Effector memory CD4-positive, alpha-beta T cell (primary cell): Measurements from ENCODE around the gene RFC1.
"Not testable (repeated sequence)": the region's sequence is repeated elsewhere in the genome, so short reads cannot be mapped to it uniquely, and the experiment has no call there.

Experiments
- DNase-seq, 3 donors: peaks; one replicate each; pipeline ENCODE4 v3.0.0-alpha.2; 2020
- H3K27ac ChIP-seq: 2 replicates; pipeline ENCODE4 v1.7.0; 2013; ENCODE audit warnings: mild to moderate bottlenecking, low read length, moderate library complexity; ENCODE audit not compliant: insufficient read depth, poor library complexity, severe bottlenecking
- H3K27me3 ChIP-seq: replicated peaks from 2 replicates; pipeline ENCODE4 v1.7.0; 2013; ENCODE audit warnings: mild to moderate bottlenecking, low read length; ENCODE audit not compliant: insufficient read depth, control insufficient read depth, poor library complexity, severe bottlenecking
- H3K36me3 ChIP-seq: 2 replicates; pipeline ENCODE4 v1.7.0; 2013; ENCODE audit warnings: mild to moderate bottlenecking, low read length, moderate library complexity; ENCODE audit not compliant: control insufficient read depth, insufficient read depth
- H3K4me1 ChIP-seq: 2 replicates; pipeline ENCODE4 v1.7.0; 2013; ENCODE audit warnings: low read length, mild to moderate bottlenecking; ENCODE audit not compliant: control insufficient read depth, insufficient read depth, poor library complexity, severe bottlenecking
- H3K4me3 ChIP-seq: 2 replicates; pipeline ENCODE4 v1.7.0; 2013; ENCODE audit warnings: low read length, low read depth, mild to moderate bottlenecking; ENCODE audit not compliant: insufficient read depth, poor library complexity, severe bottlenecking
- H3K9me3 ChIP-seq: 2 replicates; pipeline ENCODE4 v1.7.0; 2013; ENCODE audit warnings: mild to moderate bottlenecking, low read length, moderate library complexity; ENCODE audit not compliant: control insufficient read depth
- total RNA-seq, 3 donors: gene quantifications; one replicate each; lab custom pipeline; 2026; lab: John Stamatoyannopoulos, UW

RFC1 gene
- 112 to 123 (median 121) reads per million in 3 donors for total RNA-seq

- no peaks in the 10 kb centered on the region for H3K27me3 ChIP-seq
- no peaks in the 10 kb centered on the region for H3K4me1 ChIP-seq
- peak within 1 kb of the TSS; percentile 79 for H3K27ac ChIP-seq
- H3K4me3 ChIP-seq = peak within 1 kb of the TSS; percentile 98
- no peaks in the 10 kb centered on the region for H3K36me3 ChIP-seq
- H3K9me3 ChIP-seq = no peaks in the 10 kb centered on the region
- peak; percentile 84 to 90 (median 88) for DNase-seq
Observed at GRCh38 chr4:39365830-39366771, at the start of gene RFC1. Gene RFC1, minus strand, starts transcription at chr4:39366362. Its CDS starts 121 bp downstream, at chr4:39366241.

GRCh38 chr4:39415678-39416283 lies 49.6 kb upstream of the RFC1 start:
- Histone ChIP-seq H3K27ac (no peak overlapping the region), H3K4me1 (no peaks in the 10 kb centered on the region), H3K36me3 (no peaks in the 10 kb centered on the region), H3K27me3 (no peaks in the 10 kb centered on the region), H3K9me3 (no peaks in the 10 kb centered on the region), H3K4me3 (no peak overlapping the region)
- DNase-seq = no peak

GRCh38 chr4:39411561-39411960 lies 45.4 kb upstream of the RFC1 start:
- H3K4me3 ChIP-seq, DNase-seq, H3K36me3 ChIP-seq, H3K27me3 ChIP-seq, H3K27ac ChIP-seq, H3K4me1 ChIP-seq, H3K9me3 ChIP-seq: not testable (repeated sequence)

- H3K9me3 ChIP-seq = no peaks in the 10 kb centered on the region
- DNase-seq = no peak
- no peaks in the 10 kb centered on the region for H3K4me1 ChIP-seq
- no peaks in the 10 kb centered on the region for H3K27me3 ChIP-seq
- no peak overlapping the region for H3K27ac ChIP-seq
- no peak overlapping the region for H3K4me3 ChIP-seq
- H3K36me3 ChIP-seq = no peaks in the 10 kb centered on the region
Observed at GRCh38 chr4:39410415-39410814, 44.3 kb upstream of the RFC1 start.

- H3K4me3 ChIP-seq = no peak overlapping the region
- H3K27ac ChIP-seq = no peak overlapping the region
- H3K4me1 ChIP-seq = no peaks in the 10 kb centered on the region
- no peaks in the 10 kb centered on the region for H3K27me3 ChIP-seq
- no peaks in the 10 kb centered on the region for H3K36me3 ChIP-seq
- no peak for DNase-seq
- H3K9me3 ChIP-seq = no peaks in the 10 kb centered on the region
Observed at GRCh38 chr4:39407584-39407885, 41.4 kb upstream of the RFC1 start.

GRCh38 chr4:39406763-39407583 lies 40.8 kb upstream of the RFC1 start, which contains the start of gene KLB:
Gene KLB, plus strand, starts transcription at chr4:39406930. Its CDS starts 20 bp downstream, at chr4:39406950.
- no peak within 1 kb of the TSS for H3K4me3 ChIP-seq
- no peaks in the 10 kb centered on the region for H3K9me3 ChIP-seq
- no peak for DNase-seq
- no peaks in the 10 kb centered on the region for H3K36me3 ChIP-seq
- H3K27ac ChIP-seq = no peak within 1 kb of the TSS
- H3K4me1 ChIP-seq = no peaks in the 10 kb centered on the region
- no peaks in the 10 kb centered on the region for H3K27me3 ChIP-seq

GRCh38 chr4:39401640-39402039 lies 35.5 kb upstream of the RFC1 start:
- not testable (repeated sequence) for H3K4me3 ChIP-seq, H3K27me3 ChIP-seq, H3K27ac ChIP-seq, DNase-seq, H3K9me3 ChIP-seq, H3K4me1 ChIP-seq, H3K36me3 ChIP-seq

GRCh38 chr4:39394706-39395105 lies 28.5 kb upstream of the RFC1 start:
- H3K36me3 ChIP-seq = no peaks in the 10 kb centered on the region
- DNase-seq = no peak
- no peaks in the 10 kb centered on the region for H3K4me1 ChIP-seq
- no peaks in the 10 kb centered on the region for H3K9me3 ChIP-seq
- H3K27me3 ChIP-seq = no peaks in the 10 kb centered on the region
- no peak overlapping the region for H3K27ac ChIP-seq
- H3K4me3 ChIP-seq = no peak overlapping the region

GRCh38 chr4:39390603-39391002 lies 24.4 kb upstream of the RFC1 start:
- Histone ChIP-seq H3K4me1 (no peaks in the 10 kb centered on the region), H3K36me3 (no peaks in the 10 kb centered on the region), H3K4me3 (no peak overlapping the region), H3K27ac (no peak overlapping the region), H3K9me3 (no peaks in the 10 kb centered on the region), H3K27me3 (no peaks in the 10 kb centered on the region)
- DNase-seq = no peak
